HepG2 (cell line): ENCODE results near the gene GRK5. TPM values are rescaled to one million over a fixed set of nuclear protein-coding genes. Genes with fewer than 3 reads are reported as not detected.

Source experiments
- CBX2 ChIP-seq, 2 experiments: fragments of 200-600 bp in 1 of 2; sonication (generic); formaldehyde crosslinking in 1 of 2; IDR thresholded peaks; 2 replicates each; pipeline versions ENCODE4 v1.7.0 to v1.8.1; 2018 to 2022; ENCODE audit warnings: low read depth in 2 of 2, low read length in 1 of 2, mild to moderate bottlenecking in 1 of 2, missing genetic modification reagents in 1 of 2
- CEBPG ChIP-seq: IDR thresholded peaks from 2 replicates; pipeline ENCODE4 v1.6.1; 2016
- HMGXB3 ChIP-seq: sonication (generic); formaldehyde crosslinking; IDR thresholded peaks from 2 replicates; pipeline ENCODE4 v1.4.0; 2020; ENCODE audit warnings: missing genetic modification reagents, borderline replicate concordance
- HNRNPH1 ChIP-seq: fragments of 200-400 bp; formaldehyde crosslinking; optimal IDR thresholded peaks from 2 replicates; pipeline ENCODE3; 2017; ENCODE audit warnings: mild to moderate bottlenecking, low read depth, low read length
- JUNB ChIP-seq: sonication (generic); formaldehyde crosslinking; IDR thresholded peaks from 2 replicates; pipeline ENCODE4 v1.8.0; 2022; ENCODE audit warnings: missing genetic modification reagents, mild to moderate bottlenecking, borderline replicate concordance
- KLF15 ChIP-seq: sonication (generic); formaldehyde crosslinking; IDR thresholded peaks from 2 replicates; pipeline ENCODE4 v1.8.1; 2023; ENCODE audit warnings: borderline replicate concordance, mild to moderate bottlenecking, inconsistent platforms, missing genetic modification reagents, mixed read lengths
- NFE2L2 ChIP-seq: fragments of 150-350 bp; IDR thresholded peaks from 2 replicates; pipeline ENCODE4 v1.6.1; 2014; ENCODE audit warnings: low read length
- NFKB2 ChIP-seq: sonication (generic); formaldehyde crosslinking; IDR thresholded peaks from 2 replicates; pipeline ENCODE4 v1.4.0; 2020; ENCODE audit warnings: missing genetic modification reagents, borderline replicate concordance
- SNAPC4 ChIP-seq: sonication (generic); formaldehyde crosslinking; IDR thresholded peaks from 2 replicates; pipeline ENCODE4 v1.4.0; 2020; ENCODE audit warnings: mild to moderate bottlenecking, missing genetic modification reagents
- THAP7 ChIP-seq: sonication (generic); formaldehyde crosslinking; IDR thresholded peaks from 2 replicates; pipeline ENCODE4 v1.8.1; 2023; ENCODE audit warnings: mild to moderate bottlenecking, missing genetic modification reagents
- ZBTB25 ChIP-seq: IDR thresholded peaks from 2 replicates; pipeline ENCODE4 v1.6.1; 2018; ENCODE audit warnings: missing genetic modification reagents
- ZNF552 ChIP-seq: sonication (generic); formaldehyde crosslinking; IDR thresholded peaks from 2 replicates; pipeline ENCODE4 v1.9.0; 2022; ENCODE audit warnings: missing genetic modification reagents, mild to moderate bottlenecking, borderline replicate concordance
- ZNF615 ChIP-seq: sonication (generic); formaldehyde crosslinking; IDR thresholded peaks from 2 replicates; pipeline ENCODE4 v1.5.0; 2020; ENCODE audit warnings: mild to moderate bottlenecking, missing genetic modification reagents, borderline replicate concordance
- ZNF770 ChIP-seq: sonication (generic); formaldehyde crosslinking; IDR thresholded peaks from 2 replicates; pipeline ENCODE4 v1.5.0; 2020; ENCODE audit warnings: mild to moderate bottlenecking, missing genetic modification reagents
- polyA plus RNA-seq, 8 experiments: library from polyadenylated mRNA; depleted of rRNA in 3 of 8; stranded (reverse) in 7 of 8; unstranded in 1 of 8; fragments of >200 nt; fragmentation: Illumina TruSeq in 4 of 8; extraction: Trizol in 4 of 8; gene quantifications; 2 replicates each; pipeline versions ENCODE4 v1.2.1 to v1.2.3, GENCODE V29; 2011 to 2016; ENCODE audit warnings: low read depth in 4 of 8, missing spikeins in 1 of 8, mixed read lengths in 1 of 8; ENCODE audit not compliant: insufficient read depth in 1 of 8
- total RNA-seq, 5 experiments: library from RNA; depleted of rRNA; stranded (reverse); fragments of >200 nt; fragmentation: Illumina TruSeq; extraction: Trizol; gene quantifications; 2 replicates each; pipeline ENCODE4 v1.2.3, GENCODE V29; 2016; ENCODE audit warnings: low read depth in 1 of 5

The GRK5 gene
- total and polyA plus RNA-seq, 2 of the 13 experiments (the other 11 are each of a cell fraction or from before 2014, with no cell fraction given) = 10.4 to 12.6 TPM

GRCh38 chr10:119206603-119207365, 587 bp upstream of the GRK5 start (continued):
- TF ChIP-seq CBX2 (IDR thresholded peaks at IDR 0.05; ENCODE audit: low read depth, low read length) = no peak
- no peak for TF ChIP-seq CBX2 (CRISPR knock-in tag; IDR thresholded peaks at IDR 0.05; ENCODE audit: low read depth)
- TF ChIP-seq ZNF615 (CRISPR knock-in tag) = no peak
- TF ChIP-seq NFKB2 = 0 out of 2 replicates have a peak, but pooled peaks have one; percentile 11
- TF ChIP-seq KLF15 (CRISPR knock-in tag) = no peak
- TF ChIP-seq NFE2L2 = no peak
- TF ChIP-seq ZNF770 = no peak
- no peak for TF ChIP-seq CEBPG (CRISPR knock-in tag)
- TF ChIP-seq ZBTB25 (CRISPR knock-in tag) = no peak
- TF ChIP-seq SNAPC4 = no peak
- TF ChIP-seq JUNB = no peak
- no peak for TF ChIP-seq HNRNPH1
- TF ChIP-seq THAP7 (CRISPR knock-in tag) = peak; percentile 38; the same call in 1 of the 2 replicates
- TF ChIP-seq ZNF552 (CRISPR knock-in tag) = no peak
- TF ChIP-seq HMGXB3 (CRISPR knock-in tag) = no peak
